Measurements from ENCODE around the gene CALR. TPM values are rescaled to one million over a fixed set of nuclear protein-coding genes. Genes with fewer than 3 reads are reported as not detected.

Gene CALR
- total and polyA plus RNA-seq, 9 of the 15 experiments (the other 6 are each of a cell fraction or from before 2014, with no cell fraction given), result 126 to 811 (median 642) TPM

DNA sequence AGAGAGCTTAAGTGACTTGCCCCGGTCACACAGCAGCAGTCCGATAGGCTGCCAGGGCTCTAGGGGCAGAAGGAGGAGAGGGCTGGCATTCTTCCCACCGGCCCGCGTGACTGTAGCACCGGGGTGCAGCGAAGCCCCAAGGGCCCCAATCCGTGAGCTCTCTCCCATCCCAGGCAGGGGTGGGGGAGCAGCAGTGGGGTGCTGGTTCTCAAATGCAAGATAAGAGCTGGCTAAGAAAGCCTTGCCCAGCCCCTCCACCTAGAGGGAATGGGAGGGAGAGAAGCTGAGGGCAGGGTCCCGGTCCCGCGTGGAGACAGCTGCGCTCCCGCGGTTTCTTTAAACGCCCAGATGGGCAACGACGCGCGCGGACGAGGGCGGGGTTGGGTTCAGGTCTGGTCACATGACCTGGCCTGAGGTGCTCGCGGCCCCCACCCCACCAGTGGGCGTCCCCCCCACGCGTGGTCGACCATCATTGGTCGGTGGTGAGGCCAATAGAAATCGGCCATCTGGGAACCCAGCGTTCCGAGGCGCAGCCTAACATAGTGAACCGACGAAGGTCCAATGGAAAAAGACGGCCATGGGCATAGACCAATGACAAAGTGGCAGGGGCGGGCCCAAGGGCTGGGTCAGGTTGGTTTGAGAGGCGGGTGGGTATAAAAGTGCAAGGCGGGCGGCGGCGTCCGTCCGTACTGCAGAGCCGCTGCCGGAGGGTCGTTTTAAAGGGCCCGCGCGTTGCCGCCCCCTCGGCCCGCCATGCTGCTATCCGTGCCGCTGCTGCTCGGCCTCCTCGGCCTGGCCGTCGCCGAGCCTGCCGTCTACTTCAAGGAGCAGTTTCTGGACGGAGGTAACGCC is at the start of gene CALR (continued):
- no peak for TF ChIP-seq FUS (optimal IDR thresholded peaks at IDR 0.05; ENCODE audit: low read depth, low read length)
- TF ChIP-seq, protein P1, sequence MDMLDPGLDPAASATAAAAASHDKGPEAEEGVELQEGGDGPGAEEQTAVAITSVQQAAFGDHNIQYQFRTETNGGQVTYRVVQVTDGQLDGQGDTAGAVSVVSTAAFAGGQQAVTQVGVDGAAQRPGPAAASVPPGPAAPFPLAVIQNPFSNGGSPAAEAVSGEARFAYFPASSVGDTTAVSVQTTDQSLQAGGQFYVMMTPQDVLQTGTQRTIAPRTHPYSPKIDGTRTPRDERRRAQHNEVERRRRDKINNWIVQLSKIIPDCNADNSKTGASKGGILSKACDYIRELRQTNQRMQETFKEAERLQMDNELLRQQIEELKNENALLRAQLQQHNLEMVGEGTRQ (CRISPR knock-in tag; IDR thresholded peaks at IDR 0.05), result peak; percentile 95
- TF ChIP-seq, protein P2, sequence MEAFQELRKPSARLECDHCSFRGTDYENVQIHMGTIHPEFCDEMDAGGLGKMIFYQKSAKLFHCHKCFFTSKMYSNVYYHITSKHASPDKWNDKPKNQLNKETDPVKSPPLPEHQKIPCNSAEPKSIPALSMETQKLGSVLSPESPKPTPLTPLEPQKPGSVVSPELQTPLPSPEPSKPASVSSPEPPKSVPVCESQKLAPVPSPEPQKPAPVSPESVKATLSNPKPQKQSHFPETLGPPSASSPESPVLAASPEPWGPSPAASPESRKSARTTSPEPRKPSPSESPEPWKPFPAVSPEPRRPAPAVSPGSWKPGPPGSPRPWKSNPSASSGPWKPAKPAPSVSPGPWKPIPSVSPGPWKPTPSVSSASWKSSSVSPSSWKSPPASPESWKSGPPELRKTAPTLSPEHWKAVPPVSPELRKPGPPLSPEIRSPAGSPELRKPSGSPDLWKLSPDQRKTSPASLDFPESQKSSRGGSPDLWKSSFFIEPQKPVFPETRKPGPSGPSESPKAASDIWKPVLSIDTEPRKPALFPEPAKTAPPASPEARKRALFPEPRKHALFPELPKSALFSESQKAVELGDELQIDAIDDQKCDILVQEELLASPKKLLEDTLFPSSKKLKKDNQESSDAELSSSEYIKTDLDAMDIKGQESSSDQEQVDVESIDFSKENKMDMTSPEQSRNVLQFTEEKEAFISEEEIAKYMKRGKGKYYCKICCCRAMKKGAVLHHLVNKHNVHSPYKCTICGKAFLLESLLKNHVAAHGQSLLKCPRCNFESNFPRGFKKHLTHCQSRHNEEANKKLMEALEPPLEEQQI (IDR thresholded peaks at IDR 0.05), result no peak
- 0 out of 2 replicates have a peak, but pooled peaks have one; percentile 20 for TF ChIP-seq CBFA2T3 (IDR thresholded peaks at IDR 0.05)
- TF ChIP-seq ZSCAN29 (IDR thresholded peaks at IDR 0.05), result no peak
- TF ChIP-seq GABPB2 (CRISPR knock-in tag; conservative IDR thresholded peaks at IDR 0.05), result no peak
- no peak for TF ChIP-seq LARP7 (IDR thresholded peaks at IDR 0.05)
- no peak for TF ChIP-seq HMG20A (CRISPR knock-in tag; conservative IDR thresholded peaks at IDR 0.05)
- TF ChIP-seq TAF9B (IDR thresholded peaks at IDR 0.05; ENCODE audit: partially characterized antibody), result peak; percentile 88
- peak; percentile 84; the same call in 1 of the 2 replicates for TF ChIP-seq ZNF511 (CRISPR knock-in tag; IDR thresholded peaks at IDR 0.05)
- peak; percentile 7; the same call in 1 of the 2 replicates for TF ChIP-seq ZSCAN32 (CRISPR knock-in tag; IDR thresholded peaks at IDR 0.05)
- peak; percentile 96 for TF ChIP-seq RBM25 (IDR thresholded peaks at IDR 0.05; ENCODE audit: low read depth, low read length, severe bottlenecking)
- no peak for TF ChIP-seq U2AF2 (optimal IDR thresholded peaks at IDR 0.05; ENCODE audit: low read depth, low read length)
- TF ChIP-seq ZZZ3 (IDR thresholded peaks at IDR 0.05), result no peak
- no peak for TF ChIP-seq SREBF2 (CRISPR knock-in tag; IDR thresholded peaks at IDR 0.05)
- no peak; the same call in 1 of the 2 replicates for TF ChIP-seq POLR2AphosphoS2 (IDR thresholded peaks at IDR 0.05; ENCODE audit: low read length)
- TF ChIP-seq CSDE1 (IDR thresholded peaks at IDR 0.05), result peak in 1 of 2 experiments; percentile 11; a peak in 1 of 4 replicates
- peak; percentile 98 for TF ChIP-seq ZBTB2 (IDR thresholded peaks at IDR 0.05)
- TF ChIP-seq MBD2 (IDR thresholded peaks at IDR 0.05; ENCODE audit: borderline replicate concordance, low read depth), result peak; percentile 99
- no peak for TF ChIP-seq MED1 (CRISPR knock-in tag; IDR thresholded peaks at IDR 0.05; ENCODE audit: borderline replicate concordance)
- no peak for TF ChIP-seq CBX2 (IDR thresholded peaks at IDR 0.05; ENCODE audit: insufficient read depth, low read length, poor library complexity, severe bottlenecking)
- TF ChIP-seq THAP12 (CRISPR knock-in tag; IDR thresholded peaks at IDR 0.05), result peak; percentile 96
